H1 (cell line): ENCODE results near the gene VPS72. TPM values are rescaled to one million over a fixed set of nuclear protein-coding genes. Genes with fewer than 3 reads are reported as not detected.

Experiments used
- CTCF ChIA-PET: fragments of 300-600 bp; sonication (Branson Sonifier 250); formaldehyde crosslinking; loops from one replicate; lab custom pipeline; 2021; ENCODE audit not compliant: partially characterized antibody; lab: Charles Lee
- POLR2A ChIA-PET: fragments of 300-600 bp; sonication (Branson Sonifier 250); formaldehyde crosslinking; loops from one replicate; lab custom pipeline; 2021; ENCODE audit warnings: inconsistent platforms; ENCODE audit not compliant: partially characterized antibody; lab: Charles Lee
- DNase-seq, 2 experiments: peaks; one replicate each; pipeline versions ENCODE4 v3.0.0 to v3.0.0-alpha.2; 2010 to 2022; ENCODE audit warnings: low spot score in 2 of 2, low read depth in 1 of 2, mixed read lengths in 1 of 2
- FAIRE-seq: peaks from 2 replicates; lab custom pipeline; 2011; peaks lifted over from hg19 to GRCh38; lab: Jason Lieb, UNC
- H2AFZ ChIP-seq: 2 replicates; pipeline ENCODE4 v1.8.1; 2012; ENCODE audit warnings: low read length, inconsistent platforms
- H2AK5ac ChIP-seq: 2 replicates; pipeline ENCODE4 v1.6.1; 2013; ENCODE audit warnings: low read depth, low read length
- H2BK120ac ChIP-seq: replicated peaks from 2 replicates; pipeline ENCODE3; 2013; ENCODE audit warnings: low read depth, low read length, inconsistent platforms
- H2BK12ac ChIP-seq: 2 replicates; pipeline ENCODE4 v1.6.1; 2013; ENCODE audit warnings: low read depth, low read length
- H2BK15ac ChIP-seq: 2 replicates; pipeline ENCODE4 v1.6.1; 2013; ENCODE audit warnings: low read length
- H2BK20ac ChIP-seq: 2 replicates; pipeline ENCODE4 v1.6.1; 2013; ENCODE audit warnings: low read length
- H2BK5ac ChIP-seq: 2 replicates; pipeline ENCODE4 v1.6.1; 2013; ENCODE audit warnings: low read depth, low read length
- H3K14ac ChIP-seq: 2 replicates; pipeline ENCODE4 v1.6.1; 2013; ENCODE audit warnings: inconsistent platforms; ENCODE audit not compliant: insufficient read length
- H3K18ac ChIP-seq: 2 replicates; pipeline ENCODE4 v1.6.1; 2013; ENCODE audit warnings: low read length; ENCODE audit errors: extremely low read depth
- H3K23ac ChIP-seq: 2 replicates; pipeline ENCODE4 v1.6.1; 2013; ENCODE audit warnings: inconsistent platforms; ENCODE audit not compliant: insufficient read length
- H3K23me2 ChIP-seq: 2 replicates; pipeline ENCODE4 v1.6.1; 2013; ENCODE audit warnings: low read depth, low read length
- H3K27ac ChIP-seq: 2 replicates; pipeline ENCODE4 v1.6.1; 2011; ENCODE audit warnings: low read depth, low read length, inconsistent platforms
- H3K27me3 ChIP-seq, 4 experiments: replicated peaks in 1 of 4; 1 replicate in 1 of 4; 2 replicates in 3 of 4; pipeline versions ENCODE4 v1.6.1 to v1.8.1; 2011 to 2013; ENCODE audit warnings: low read length in 3 of 4, mild to moderate bottlenecking in 3 of 4, inconsistent platforms in 2 of 4, mixed read lengths in 2 of 4, moderate library complexity in 1 of 4; ENCODE audit not compliant: control insufficient read depth in 3 of 4, insufficient read depth in 3 of 4; ENCODE audit errors: extremely low read depth in 1 of 4
- H3K36me3 ChIP-seq, 4 experiments: 2 replicates each; pipeline versions ENCODE4 v1.6.1 to v1.8.1; 2011 to 2013; ENCODE audit warnings: mild to moderate bottlenecking in 4 of 4, low read length in 3 of 4, moderate library complexity in 2 of 4, control low read depth in 1 of 4, inconsistent platforms in 1 of 4; ENCODE audit not compliant: insufficient read depth in 4 of 4, control insufficient read depth in 2 of 4
- H3K4ac ChIP-seq: replicated peaks from 2 replicates; pipeline ENCODE3; 2013; ENCODE audit warnings: low read length, low read depth, mixed read lengths, inconsistent platforms; ENCODE audit not compliant: insufficient read length
- H3K4me1 ChIP-seq, 4 experiments: replicated peaks in 1 of 4; 1 replicate in 1 of 4; 2 replicates in 3 of 4; pipeline versions ENCODE4 v1.6.1 to v1.8.1; 2011 to 2013; ENCODE audit warnings: low read length in 3 of 4, inconsistent platforms in 2 of 4, mixed read lengths in 1 of 4; ENCODE audit not compliant: insufficient read depth in 4 of 4, control insufficient read depth in 3 of 4
- H3K4me2 ChIP-seq, 2 experiments: 2 replicates each; pipeline versions ENCODE4 v1.6.1 to v1.8.1; 2011 to 2013; ENCODE audit warnings: low read depth in 2 of 2, low read length in 2 of 2, control low read depth in 1 of 2, inconsistent platforms in 1 of 2, mild to moderate bottlenecking in 1 of 2; ENCODE audit not compliant: insufficient read depth in 1 of 2
- H3K4me3 ChIP-seq, 4 experiments: fragments of 200-600, 300-600 bp in 1 of 4; sonication (generic), shearing (Covaris generic), sonication (Bioruptor Twin) in 1 of 4; 2 replicates each; pipeline versions ENCODE4 v1.5.1 to v1.8.1; 2011 to 2016; ENCODE audit warnings: low read length in 4 of 4, low read depth in 3 of 4, control low read depth in 2 of 4, inconsistent platforms in 2 of 4, mild to moderate bottlenecking in 2 of 4, mixed read lengths in 1 of 4, moderate library complexity in 1 of 4; ENCODE audit not compliant: insufficient read depth in 2 of 4; ENCODE audit errors: extremely low read depth in 1 of 4
- H3K56ac ChIP-seq: replicated peaks from 2 replicates; pipeline ENCODE3; 2013; ENCODE audit warnings: low read depth, mild to moderate bottlenecking, mixed read lengths, low read length, inconsistent platforms; ENCODE audit not compliant: insufficient read length
- H3K79me1 ChIP-seq: 2 replicates; pipeline ENCODE4 v1.6.1; 2013; ENCODE audit warnings: low read depth, low read length, control low read depth
- H3K79me2 ChIP-seq, 2 experiments: 2 replicates each; pipeline versions ENCODE4 v1.6.1 to v1.8.1; 2012 to 2013; ENCODE audit warnings: low read length in 2 of 2, mild to moderate bottlenecking in 2 of 2, inconsistent platforms in 1 of 2; ENCODE audit not compliant: insufficient read depth in 2 of 2, control insufficient read depth in 1 of 2
- H3K9ac ChIP-seq, 4 experiments: replicated peaks in 1 of 4; 1 replicate in 1 of 4; 2 replicates in 3 of 4; pipeline versions ENCODE4 v1.6.1 to v1.8.1; 2011 to 2013; ENCODE audit warnings: low read depth in 3 of 4, low read length in 3 of 4, control low read depth in 2 of 4, mild to moderate bottlenecking in 2 of 4, moderate library complexity in 2 of 4, inconsistent platforms in 1 of 4; ENCODE audit errors: extremely low read depth in 1 of 4
- H3K9me3 ChIP-seq, 2 experiments: 2 replicates each; pipeline versions ENCODE4 v1.6.1 to v1.8.1; 2012 to 2013; ENCODE audit warnings: mild to moderate bottlenecking in 2 of 2, moderate library complexity in 2 of 2, control low read depth in 1 of 2, inconsistent platforms in 1 of 2, low read depth in 1 of 2, low read length in 1 of 2, mixed read lengths in 1 of 2; ENCODE audit not compliant: insufficient read depth in 2 of 2
- H4K20me1 ChIP-seq, 2 experiments: replicated peaks in 1 of 2; 2 replicates each; pipeline versions ENCODE3 to v1.8.1; 2011 to 2013; ENCODE audit warnings: inconsistent platforms in 2 of 2, low read length in 2 of 2, mild to moderate bottlenecking in 1 of 2; ENCODE audit not compliant: insufficient read depth in 2 of 2, control insufficient read depth in 1 of 2
- H4K5ac ChIP-seq: 2 replicates; pipeline ENCODE4 v1.6.1; 2013; ENCODE audit warnings: low read length, low read depth, mixed read lengths, inconsistent platforms; ENCODE audit not compliant: insufficient read length
- H4K8ac ChIP-seq: 2 replicates; pipeline ENCODE4 v1.8.0; 2013; ENCODE audit warnings: mild to moderate bottlenecking, moderate library complexity, low read length, inconsistent platforms; ENCODE audit not compliant: insufficient read depth; ENCODE audit errors: extremely low read depth
- H4K91ac ChIP-seq: replicated peaks from 2 replicates; pipeline ENCODE3; 2013; ENCODE audit warnings: low read length, mixed read lengths, inconsistent platforms; ENCODE audit not compliant: insufficient read length
- BCL11A ChIP-seq, 2 experiments: IDR thresholded peaks; one replicate each; pipeline ENCODE4 v1.6.1; 2011; ENCODE audit warnings: low read depth in 2 of 2, low read length in 2 of 2, mild to moderate bottlenecking in 2 of 2
- EGR1 ChIP-seq: IDR thresholded peaks from 2 replicates; pipeline ENCODE4 v1.6.1; 2011; ENCODE audit warnings: low read depth, low read length, borderline replicate concordance
- PHF8 ChIP-seq: fragments of 200-600 bp; sonication (generic); conservative IDR thresholded peaks from 2 replicates; pipeline ENCODE4 v1.7.1; 2012; ENCODE audit warnings: low read depth, mild to moderate bottlenecking, inconsistent platforms, low read length, moderate library complexity
- SIX5 ChIP-seq: IDR thresholded peaks from 2 replicates; pipeline ENCODE4 v1.6.1; 2011; ENCODE audit warnings: mild to moderate bottlenecking, low read depth, low read length
- SUZ12 ChIP-seq: fragments of 200-600 bp; sonication (generic); IDR thresholded peaks from 2 replicates; pipeline ENCODE4 v1.6.1; 2012; ENCODE audit warnings: mild to moderate bottlenecking, inconsistent platforms, low read length, moderate library complexity, mixed read lengths
- WGBS, 2 experiments: shearing (Covaris generic) in 1 of 2; methylation state at CpG; one replicate each; pipeline versions ENCODE4 v1.1.6 to v1.1.7; 2013 to 2015; ENCODE audit warnings: low lambda C conversion rate in 2 of 2, mixed read lengths in 2 of 2, inconsistent platforms in 1 of 2, low coverage in 1 of 2, missing lambda C conversion rate in 1 of 2; ENCODE audit not compliant: insufficient replicate concordance in 2 of 2, insufficient coverage in 1 of 2, insufficient read length in 1 of 2; ENCODE audit errors: extremely low coverage in 1 of 2, missing lambda C conversion rate in 1 of 2; 5-methylcytosine and 5-hydroxymethylcytosine counted together
- polyA plus RNA-seq, 7 experiments: library from polyadenylated mRNA; depleted of rRNA in 3 of 7; stranded (reverse) in 5 of 7; unstranded in 2 of 7; fragments of >200 nt in 5 of 7; fragments of 200-250 nt in 2 of 7; gene quantifications; 1 replicate in 5 of 7; 2 replicates in 1 of 7; 4 replicates in 1 of 7; pipeline versions ENCODE4 v1.2.1 to v1.2.3, GENCODE V29; 2011 to 2013; ENCODE audit warnings: missing spikeins in 2 of 7, mixed read lengths in 2 of 7
- total RNA-seq: library from RNA; stranded (reverse); fragmentation: NEBNext Ultra II Directional; extraction: Animal tissue kit (Norgen Biotek cat#: 25700); gene quantifications from 2 replicates; pipeline ENCODE4 v1.2.1, GENCODE V29; 2021
- TF ChIP-seq, protein P1 (sequence below): IDR thresholded peaks from 2 replicates; pipeline ENCODE4 v1.6.1; 2012; ENCODE audit warnings: inconsistent platforms

VPS72 gene
- total and polyA plus RNA-seq, 2 of the 8 experiments (the other 6 are each of a cell fraction or from before 2014, with no cell fraction given), result 86.6 to 121 TPM

DNA sequence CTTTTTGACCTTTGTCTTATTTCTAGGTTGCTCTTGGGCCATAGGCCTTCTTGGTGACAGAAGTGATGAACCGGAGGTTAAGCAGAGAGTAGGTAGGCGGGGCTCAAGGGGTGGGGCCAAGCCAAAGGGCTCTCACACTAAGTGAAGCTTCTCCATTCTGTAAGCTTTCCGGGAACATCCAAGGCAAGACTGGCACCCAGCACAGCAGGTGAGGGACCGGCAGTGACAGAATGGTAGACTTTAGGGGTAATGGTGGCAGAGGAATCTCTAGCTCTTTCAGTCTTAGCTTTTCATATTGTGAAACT, 33.5 kb downstream of the VPS72 start, which contains the start of gene TNFAIP8L2:
Gene TNFAIP8L2 (plus strand): TSS at position 135 of the 305 bp plus-strand sequence. CDS start 2,049 bp downstream, outside the sequence.
- Histone ChIP-seq H3K18ac (no peak within 1 kb of the TSS), H3K4me2 (no peak within 1 kb of the TSS), H3K56ac (no peak within 1 kb of the TSS), H3K27ac (no peak within 1 kb of the TSS), H2AFZ (no peak within 1 kb of the TSS), H3K4me3 (no peak within 1 kb of the TSS), H4K91ac (no peak within 1 kb of the TSS), H2BK20ac (no peak within 1 kb of the TSS), H2BK120ac (no peak within 1 kb of the TSS), H3K4ac (no peak within 1 kb of the TSS), H2BK12ac (no peak within 1 kb of the TSS), H3K14ac (no peak within 1 kb of the TSS), H3K9me3 (no peaks in the 10 kb centered on the region), H3K36me3 (peaks cover 0 to 13% (median 4%) of the 10 kb centered on the region in 4 experiments; a peak in 4 of 8 replicates), H3K79me2 (no peaks in the 10 kb centered on the region), H3K79me1 (no peaks in the 10 kb centered on the region), H3K9ac (no peak within 1 kb of the TSS), H3K23me2 (no peaks in the 10 kb centered on the region), H3K4me1 (no peaks in the 10 kb centered on the region), H2BK15ac (peak within 1 kb of the TSS; percentile 46; the same call in 1 of the 2 replicates), H3K27me3 (no peaks in the 10 kb centered on the region), H2BK5ac (no peak within 1 kb of the TSS), H4K20me1 (no peaks in the 10 kb centered on the region), H2AK5ac (0 out of 2 replicates have a peak within 1 kb of the TSS, but pooled peaks have one; percentile 65), H4K8ac (no peak within 1 kb of the TSS), H3K23ac (no peak within 1 kb of the TSS), H4K5ac (no peak within 1 kb of the TSS)
- DNase-seq (no peak), FAIRE-seq (no peak)
- CTCF ChIA-PET, result interaction anchor here (0.5 to 11.8 kb wide), 24 partner anchors 10 to 818 kb away, joined by 3 to 285 read pairs (median 4); partner anchors contain the start of genes GABPB2, MINDY1, PI4KB and TMOD4
- 90% methylated on average over 4 of the region's 4 CpGs; no CpG with 5 or more reads in 1 of the 2 experiments for WGBS, 2 experiments
- POLR2A ChIA-PET, result interaction anchor here (0.6 to 2.0 kb wide), 6 partner anchors 9 to 104 kb away, joined by 3 to 6 read pairs (median 4); partner anchors contain the start of gene SEMA6C
- TF ChIP-seq SUZ12, result no peak
- TF ChIP-seq, protein P1, sequence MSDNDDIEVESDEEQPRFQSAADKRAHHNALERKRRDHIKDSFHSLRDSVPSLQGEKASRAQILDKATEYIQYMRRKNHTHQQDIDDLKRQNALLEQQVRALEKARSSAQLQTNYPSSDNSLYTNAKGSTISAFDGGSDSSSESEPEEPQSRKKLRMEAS, result no peak
- no peak for TF ChIP-seq PHF8
- TF ChIP-seq EGR1, result no peak
- TF ChIP-seq BCL11A (IDR thresholded peaks at IDR 0.05; ENCODE audit: low read depth in 2 of 2, low read length in 2 of 2), result no peak
- TF ChIP-seq SIX5, result no peak
